Measurements from ENCODE around the gene IL10RB. TPM values are rescaled to one million over a fixed set of nuclear protein-coding genes. Genes with fewer than 3 reads are reported as not detected.
"Not testable (repeated sequence)": the region's sequence is repeated elsewhere in the genome, so short reads cannot be mapped to it uniquely, and the experiment has no call there.

Gene IL10RB
- total and polyA plus RNA-seq, 10 of the 15 experiments (the other 5 are each of a cell fraction or from before 2014, with no cell fraction given): 15.0 to 55.1 (median 34.9) TPM

- peak; percentile 52; the same call in 1 of the 2 replicates for TF ChIP-seq ZNF217 (IDR thresholded peaks at IDR 0.05)
- no peak for TF ChIP-seq SUZ12 (IDR thresholded peaks at IDR 0.05; ENCODE audit: unreplicated experiment)
- TF ChIP-seq SKIL (IDR thresholded peaks at IDR 0.05; ENCODE audit: low read depth, poor library complexity, severe bottlenecking): peak; percentile 82
- 0 out of 2 replicates have a peak, but pooled peaks have one; percentile 20 for TF ChIP-seq SIN3A (IDR thresholded peaks at IDR 0.05; ENCODE audit: low read depth, low read length)
These were observed 27.5 kb upstream of the IL10RB start (continued) for GRCh38 chr21:33238565-33239255.

- H3K4me3 ChIP-seq: peak overlapping the region; percentile 66
- H3K36me3 ChIP-seq (ENCODE audit: control insufficient read depth in 2 of 2, insufficient read depth in 2 of 2, low read length in 1 of 2): not testable (repeated sequence)
- peak overlapping the region; percentile 57 for H3K9ac ChIP-seq (ENCODE audit: control insufficient read depth, insufficient read depth, low read length)
These were observed 26.5 kb upstream of the IL10RB start for GRCh38 chr21:33239559-33240127.

More at GRCh38 chr21:33239559-33240127, 26.5 kb upstream of the IL10RB start:
- H3K27me3 ChIP-seq (replicated peaks in 1 of 2; ENCODE audit: control insufficient read depth in 2 of 2, insufficient read depth in 2 of 2, low read length in 1 of 2); H3K9me3 ChIP-seq (replicated peaks; ENCODE audit: control insufficient read depth, insufficient read depth, low read length); H2AFZ ChIP-seq (ENCODE audit: control insufficient read depth, low read depth, low read length); DNase-seq (ENCODE audit: low read depth, low spot score); in situ Hi-C loops (cut with MboI); FAIRE-seq; ATAC-seq; BruUV-seq (replicated peaks); H4K20me1 ChIP-seq (ENCODE audit: control insufficient read depth, insufficient read depth): not testable (repeated sequence)
- POLR2A ChIA-PET: interaction anchor here (0.6 to 5.1 kb wide), 12 partner anchors 11 to 206 kb away, joined by 3 to 59 read pairs (median 8); partner anchors contain the start of genes IFNAR1, IFNAR2 and IL10RB
- Histone ChIP-seq H3K4me2 (ENCODE audit: control insufficient read depth, insufficient read depth) (peak overlapping the region; percentile 72), H3K27ac (ENCODE audit: control insufficient read depth, insufficient read depth) (peak overlapping the region; percentile 86), H3K79me2 (ENCODE audit: control insufficient read depth, insufficient read depth, low read length) (peaks cover 66% of the 10 kb centered on the region), H3K4me1 (ENCODE audit: control insufficient read depth, insufficient read depth, low read length) (peaks cover 58% of the 10 kb centered on the region)
- CTCF ChIA-PET: interaction anchor here (0.8 to 3.0 kb wide), 7 partner anchors 21 to 121 kb away, joined by 4 to 15 read pairs (median 7); partner anchors contain the start of gene IL10RB
- intact Hi-C loops (cut with micrococcal nuclease; ENCODE audit: unreplicated experiment): loop anchor here (2.0 to 10.0 kb wide), 2 partner anchors 35 to 305 kb away; partner anchors contain the start of genes GART and SON
- RAD21 ChIA-PET (ENCODE audit: unreplicated experiment): interaction anchor here (0.9 to 5.2 kb wide), 13 partner anchors 11 to 240 kb away, joined by 3 to 51 read pairs (median 11); partner anchors contain the start of genes IFNAR1, IFNAR2, IL10RB and TMEM50B
- SMC1A ChIA-PET (ENCODE audit: uncharacterized antibody, unreplicated experiment): interaction anchor here (0.6 to 8.0 kb wide), 21 partner anchors 8 to 363 kb away, joined by 3 to 92 read pairs (median 6); partner anchors contain the start of genes IFNAR1, IFNAR2 and IL10RB
